GM18868 (cell line): ENCODE measurements around the gene CELF1.

Experiments
- ATAC-seq: cut with Tn5 transposase; IDR thresholded peaks from one replicate; pipeline ENCODE4 v1.9.1; 2021; ENCODE audit warnings: mild to moderate bottlenecking, moderate library complexity; ENCODE audit not compliant: unreplicated experiment

Gene CELF1

GRCh38 chr11:47512701-47513100, 40.2 kb downstream of the CELF1 start:
- no peak for ATAC-seq

GRCh38 chr11:47511917-47512316, 41.0 kb downstream of the CELF1 start:
- ATAC-seq: no peak

GRCh38 chr11:47510209-47510608, 42.7 kb downstream of the CELF1 start:
- ATAC-seq: no peak

- peak; percentile 33 for ATAC-seq
These were observed 43.8 kb downstream of the CELF1 start for GRCh38 chr11:47509077-47509536.

- no peak for ATAC-seq
These were observed 44.5 kb downstream of the CELF1 start for GRCh38 chr11:47508240-47508957.

GRCh38 chr11:47507563-47508239, 45.2 kb downstream of the CELF1 start:
- ATAC-seq: no peak

- ATAC-seq: no peak
These were observed 46.0 kb downstream of the CELF1 start for GRCh38 chr11:47506795-47507562.

GRCh38 chr11:47506373-47506772, 46.6 kb downstream of the CELF1 start:
- ATAC-seq: no peak

- ATAC-seq: no peak
These were observed 48.0 kb downstream of the CELF1 start for GRCh38 chr11:47504910-47505309.

GRCh38 chr11:47503227-47503626, 49.7 kb downstream of the CELF1 start:
- ATAC-seq: no peak

- no peak for ATAC-seq
These were observed 50.2 kb downstream of the CELF1 start for GRCh38 chr11:47502767-47503166.

- ATAC-seq: no peak
These were observed 51.8 kb downstream of the CELF1 start for GRCh38 chr11:47501101-47501500.

- ATAC-seq: peak; percentile 11
These were observed 52.8 kb downstream of the CELF1 start for GRCh38 chr11:47500121-47500520.

GRCh38 chr11:47499614-47500013, 53.3 kb downstream of the CELF1 start:
- peak; percentile 58 for ATAC-seq

- ATAC-seq: no peak
These were observed 53.8 kb downstream of the CELF1 start for GRCh38 chr11:47499161-47499560.

- ATAC-seq: no peak
These were observed 54.3 kb downstream of the CELF1 start for GRCh38 chr11:47498584-47499152.

- no peak for ATAC-seq
These were observed 54.8 kb downstream of the CELF1 start for GRCh38 chr11:47498149-47498548.

- ATAC-seq: no peak
These were observed 56.1 kb downstream of the CELF1 start for GRCh38 chr11:47496808-47497207.

GRCh38 chr11:47495856-47496217, 57.1 kb downstream of the CELF1 start:
- no peak for ATAC-seq

- ATAC-seq: no peak
These were observed 57.7 kb downstream of the CELF1 start for GRCh38 chr11:47495011-47495855.

GRCh38 chr11:47489395-47489755, 63.6 kb downstream of the CELF1 start:
- no peak for ATAC-seq
